ENCODE results near the gene ANKRD13A. TPM values are rescaled to one million over a fixed set of nuclear protein-coding genes. Genes with fewer than 3 reads are reported as not detected.

Gene ANKRD13A
- total and polyA plus RNA-seq, 2 of the 13 experiments (the other 11 are each of a cell fraction or from before 2014, with no cell fraction given): 34.1 to 41.6 TPM

DNA sequence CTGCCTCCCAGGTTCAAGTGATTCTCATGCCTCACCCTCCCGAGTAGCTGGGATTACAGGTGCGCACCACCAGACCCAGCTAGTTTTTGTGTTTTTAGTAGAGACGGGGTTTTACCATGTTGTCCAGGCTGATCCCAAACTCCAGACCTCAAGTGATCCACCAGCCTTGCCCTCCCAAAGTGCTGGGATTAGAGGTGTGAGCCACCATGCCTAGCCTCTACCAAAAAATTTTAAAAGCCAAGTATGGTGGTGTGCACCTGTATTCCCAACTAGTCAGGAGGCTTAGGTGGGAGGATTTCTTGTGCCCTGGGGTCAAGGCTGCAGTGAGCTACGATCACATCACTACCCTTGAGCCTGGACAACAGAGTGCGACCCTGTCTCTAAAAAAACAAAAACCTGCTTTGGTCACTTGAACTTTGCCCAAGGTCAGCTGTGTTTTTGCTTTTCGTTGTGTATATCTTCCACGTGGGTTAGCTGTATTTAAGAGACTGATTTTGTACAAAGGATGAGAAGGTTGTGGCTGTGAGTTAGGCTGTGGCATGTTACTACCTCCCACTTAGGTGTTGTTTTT is 36.4 kb downstream of the ANKRD13A start (continued):
- TF ChIP-seq, protein P1, sequence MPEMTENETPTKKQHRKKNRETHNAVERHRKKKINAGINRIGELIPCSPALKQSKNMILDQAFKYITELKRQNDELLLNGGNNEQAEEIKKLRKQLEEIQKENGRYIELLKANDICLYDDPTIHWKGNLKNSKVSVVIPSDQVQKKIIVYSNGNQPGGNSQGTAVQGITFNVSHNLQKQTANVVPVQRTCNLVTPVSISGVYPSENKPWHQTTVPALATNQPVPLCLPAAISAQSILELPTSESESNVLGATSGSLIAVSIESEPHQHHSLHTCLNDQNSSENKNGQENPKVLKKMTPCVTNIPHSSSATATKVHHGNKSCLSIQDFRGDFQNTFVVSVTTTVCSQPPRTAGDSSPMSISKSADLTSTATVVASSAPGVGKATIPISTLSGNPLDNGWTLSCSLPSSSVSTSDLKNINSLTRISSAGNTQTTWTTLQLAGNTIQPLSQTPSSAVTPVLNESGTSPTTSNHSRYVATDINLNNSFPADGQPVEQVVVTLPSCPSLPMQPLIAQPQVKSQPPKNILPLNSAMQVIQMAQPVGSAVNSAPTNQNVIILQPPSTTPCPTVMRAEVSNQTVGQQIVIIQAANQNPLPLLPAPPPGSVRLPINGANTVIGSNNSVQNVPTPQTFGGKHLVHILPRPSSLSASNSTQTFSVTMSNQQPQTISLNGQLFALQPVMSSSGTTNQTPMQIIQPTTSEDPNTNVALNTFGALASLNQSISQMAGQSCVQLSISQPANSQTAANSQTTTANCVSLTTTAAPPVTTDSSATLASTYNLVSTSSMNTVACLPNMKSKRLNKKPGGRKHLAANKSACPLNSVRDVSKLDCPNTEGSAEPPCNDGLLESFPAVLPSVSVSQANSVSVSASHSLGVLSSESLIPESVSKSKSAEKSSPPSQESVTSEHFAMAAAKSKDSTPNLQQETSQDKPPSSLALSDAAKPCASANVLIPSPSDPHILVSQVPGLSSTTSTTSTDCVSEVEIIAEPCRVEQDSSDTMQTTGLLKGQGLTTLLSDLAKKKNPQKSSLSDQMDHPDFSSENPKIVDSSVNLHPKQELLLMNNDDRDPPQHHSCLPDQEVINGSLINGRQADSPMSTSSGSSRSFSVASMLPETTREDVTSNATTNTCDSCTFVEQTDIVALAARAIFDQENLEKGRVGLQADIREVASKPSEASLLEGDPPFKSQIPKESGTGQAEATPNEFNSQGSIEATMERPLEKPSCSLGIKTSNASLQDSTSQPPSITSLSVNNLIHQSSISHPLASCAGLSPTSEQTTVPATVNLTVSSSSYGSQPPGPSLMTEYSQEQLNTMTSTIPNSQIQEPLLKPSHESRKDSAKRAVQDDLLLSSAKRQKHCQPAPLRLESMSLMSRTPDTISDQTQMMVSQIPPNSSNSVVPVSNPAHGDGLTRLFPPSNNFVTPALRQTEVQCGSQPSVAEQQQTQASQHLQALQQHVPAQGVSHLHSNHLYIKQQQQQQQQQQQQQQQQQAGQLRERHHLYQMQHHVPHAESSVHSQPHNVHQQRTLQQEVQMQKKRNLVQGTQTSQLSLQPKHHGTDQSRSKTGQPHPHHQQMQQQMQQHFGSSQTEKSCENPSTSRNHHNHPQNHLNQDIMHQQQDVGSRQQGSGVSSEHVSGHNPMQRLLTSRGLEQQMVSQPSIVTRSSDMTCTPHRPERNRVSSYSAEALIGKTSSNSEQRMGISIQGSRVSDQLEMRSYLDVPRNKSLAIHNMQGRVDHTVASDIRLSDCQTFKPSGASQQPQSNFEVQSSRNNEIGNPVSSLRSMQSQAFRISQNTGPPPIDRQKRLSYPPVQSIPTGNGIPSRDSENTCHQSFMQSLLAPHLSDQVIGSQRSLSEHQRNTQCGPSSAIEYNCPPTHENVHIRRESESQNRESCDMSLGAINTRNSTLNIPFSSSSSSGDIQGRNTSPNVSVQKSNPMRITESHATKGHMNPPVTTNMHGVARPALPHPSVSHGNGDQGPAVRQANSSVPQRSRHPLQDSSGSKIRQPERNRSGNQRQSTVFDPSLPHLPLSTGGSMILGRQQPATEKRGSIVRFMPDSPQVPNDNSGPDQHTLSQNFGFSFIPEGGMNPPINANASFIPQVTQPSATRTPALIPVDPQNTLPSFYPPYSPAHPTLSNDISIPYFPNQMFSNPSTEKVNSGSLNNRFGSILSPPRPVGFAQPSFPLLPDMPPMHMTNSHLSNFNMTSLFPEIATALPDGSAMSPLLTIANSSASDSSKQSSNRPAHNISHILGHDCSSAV (CRISPR knock-in tag; IDR thresholded peaks at IDR 0.05; ENCODE audit: borderline replicate concordance): no peak
- TF ChIP-seq NR2F2 (IDR thresholded peaks at IDR 0.05; ENCODE audit: borderline replicate concordance, low read depth) (peak; percentile 65), HDAC1 (CRISPR knock-in tag; IDR thresholded peaks at IDR 0.05) (peak; percentile 76), SPEN (CRISPR knock-in tag; IDR thresholded peaks at IDR 0.05; ENCODE audit: low read depth) (peak; percentile 52; the same call in 1 of the 2 replicates), SOX6 (IDR thresholded peaks at IDR 0.05) (no peak), SOX6 (CRISPR knock-in tag; IDR thresholded peaks at IDR 0.05) (peak; percentile 93), ZNF224 (CRISPR knock-in tag; IDR thresholded peaks at IDR 0.05) (0 out of 2 replicates have a peak, but pooled peaks have one; percentile 32), NCOR1 (IDR thresholded peaks at IDR 0.05; ENCODE audit: borderline replicate concordance, low read length) (peak; percentile 60; the same call in 1 of the 2 replicates), ESRRA (CRISPR knock-in tag; IDR thresholded peaks at IDR 0.05; ENCODE audit: low read depth) (peak; percentile 67), KDM6A (CRISPR knock-in tag; IDR thresholded peaks at IDR 0.05; ENCODE audit: low read depth) (peak; percentile 70; the same call in 1 of the 2 replicates), STAG1 (CRISPR knock-in tag; IDR thresholded peaks at IDR 0.05) (no peak), KDM1A (CRISPR knock-in tag; IDR thresholded peaks at IDR 0.05) (0 out of 2 replicates have a peak, but pooled peaks have one; percentile 58), ZNF382 (CRISPR knock-in tag; IDR thresholded peaks at IDR 0.05; ENCODE audit: borderline replicate concordance) (no peak), KMT2A (CRISPR knock-in tag; IDR thresholded peaks at IDR 0.05) (no peak), HCFC1 (IDR thresholded peaks at IDR 0.05; ENCODE audit: low read depth, low read length) (no peak), NFE2L1 (CRISPR knock-in tag; IDR thresholded peaks at IDR 0.05; ENCODE audit: borderline replicate concordance) (no peak)
- TF ChIP-seq, protein P2, sequence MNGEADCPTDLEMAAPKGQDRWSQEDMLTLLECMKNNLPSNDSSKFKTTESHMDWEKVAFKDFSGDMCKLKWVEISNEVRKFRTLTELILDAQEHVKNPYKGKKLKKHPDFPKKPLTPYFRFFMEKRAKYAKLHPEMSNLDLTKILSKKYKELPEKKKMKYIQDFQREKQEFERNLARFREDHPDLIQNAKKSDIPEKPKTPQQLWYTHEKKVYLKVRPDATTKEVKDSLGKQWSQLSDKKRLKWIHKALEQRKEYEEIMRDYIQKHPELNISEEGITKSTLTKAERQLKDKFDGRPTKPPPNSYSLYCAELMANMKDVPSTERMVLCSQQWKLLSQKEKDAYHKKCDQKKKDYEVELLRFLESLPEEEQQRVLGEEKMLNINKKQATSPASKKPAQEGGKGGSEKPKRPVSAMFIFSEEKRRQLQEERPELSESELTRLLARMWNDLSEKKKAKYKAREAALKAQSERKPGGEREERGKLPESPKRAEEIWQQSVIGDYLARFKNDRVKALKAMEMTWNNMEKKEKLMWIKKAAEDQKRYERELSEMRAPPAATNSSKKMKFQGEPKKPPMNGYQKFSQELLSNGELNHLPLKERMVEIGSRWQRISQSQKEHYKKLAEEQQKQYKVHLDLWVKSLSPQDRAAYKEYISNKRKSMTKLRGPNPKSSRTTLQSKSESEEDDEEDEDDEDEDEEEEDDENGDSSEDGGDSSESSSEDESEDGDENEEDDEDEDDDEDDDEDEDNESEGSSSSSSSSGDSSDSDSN (CRISPR knock-in tag; IDR thresholded peaks at IDR 0.05): no peak
- TF ChIP-seq, protein P3, sequence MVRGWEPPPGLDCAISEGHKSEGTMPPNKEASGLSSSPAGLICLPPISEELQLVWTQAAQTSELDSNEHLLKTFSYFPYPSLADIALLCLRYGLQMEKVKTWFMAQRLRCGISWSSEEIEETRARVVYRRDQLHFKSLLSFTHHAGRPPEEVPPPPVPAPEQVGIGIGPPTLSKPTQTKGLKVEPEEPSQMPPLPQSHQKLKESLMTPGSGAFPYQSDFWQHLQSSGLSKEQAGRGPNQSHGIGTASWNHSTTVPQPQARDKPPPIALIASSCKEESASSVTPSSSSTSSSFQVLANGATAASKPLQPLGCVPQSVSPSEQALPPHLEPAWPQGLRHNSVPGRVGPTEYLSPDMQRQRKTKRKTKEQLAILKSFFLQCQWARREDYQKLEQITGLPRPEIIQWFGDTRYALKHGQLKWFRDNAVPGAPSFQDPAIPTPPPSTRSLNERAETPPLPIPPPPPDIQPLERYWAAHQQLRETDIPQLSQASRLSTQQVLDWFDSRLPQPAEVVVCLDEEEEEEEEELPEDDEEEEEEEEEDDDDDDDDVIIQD (CRISPR knock-in tag; IDR thresholded peaks at IDR 0.05; ENCODE audit: low read depth): peak; percentile 77

Measured in HepG2 (cell line).